Renal cortical epithelial cell (primary cell): ENCODE results near the gene KCNE2. TPM values are rescaled to one million over a fixed set of nuclear protein-coding genes. Genes with fewer than 3 reads are reported as not detected.
"Not testable (repeated sequence)": the region's sequence is repeated elsewhere in the genome, so short reads cannot be mapped to it uniquely, and the experiment has no call there.

Source experiments
- DNase-seq: peaks from one replicate; pipeline ENCODE4 v3.0.0-alpha.2; 2011; ENCODE audit warnings: low read depth
- total RNA-seq: library from RNA; depleted of rRNA; stranded (reverse); fragments of >200 nt; gene quantifications from 2 replicates; pipeline ENCODE4 v1.2.3, GENCODE V29; 2014

KCNE2 gene
- total RNA-seq, 1 donor from 2014 or later = not detected

- DNase-seq = no peak
Measured at GRCh38 chr21:34353182-34353581, 10.6 kb upstream of the KCNE2 start.

GRCh38 chr21:34354836-34355235 is 9.0 kb upstream of the KCNE2 start:
- no peak for DNase-seq

GRCh38 chr21:34355570-34355969 is 8.2 kb upstream of the KCNE2 start:
- DNase-seq = no peak

DNA sequence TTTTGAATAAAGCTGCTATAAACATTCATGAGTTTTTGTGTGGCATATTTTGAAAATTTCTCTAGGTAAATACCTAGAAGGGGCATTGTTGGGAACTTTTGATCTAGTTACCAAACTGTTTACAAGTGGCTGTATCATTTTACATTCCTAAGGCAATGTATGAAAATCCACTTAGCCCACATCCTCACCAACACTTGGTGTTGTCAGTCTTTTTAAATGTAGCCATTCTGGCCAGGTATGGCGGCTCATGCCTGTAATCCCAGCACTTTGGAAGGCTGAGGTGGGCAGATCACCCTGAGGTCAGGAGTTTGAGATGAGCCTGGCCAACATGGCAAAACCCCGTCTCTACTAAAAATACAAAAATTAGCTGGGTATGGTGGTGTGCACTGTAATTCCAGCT is 5.9 kb upstream of the KCNE2 start:
- DNase-seq = no peak

GRCh38 chr21:34358866-34359265 is 4.9 kb upstream of the KCNE2 start:
- no peak for DNase-seq

DNA sequence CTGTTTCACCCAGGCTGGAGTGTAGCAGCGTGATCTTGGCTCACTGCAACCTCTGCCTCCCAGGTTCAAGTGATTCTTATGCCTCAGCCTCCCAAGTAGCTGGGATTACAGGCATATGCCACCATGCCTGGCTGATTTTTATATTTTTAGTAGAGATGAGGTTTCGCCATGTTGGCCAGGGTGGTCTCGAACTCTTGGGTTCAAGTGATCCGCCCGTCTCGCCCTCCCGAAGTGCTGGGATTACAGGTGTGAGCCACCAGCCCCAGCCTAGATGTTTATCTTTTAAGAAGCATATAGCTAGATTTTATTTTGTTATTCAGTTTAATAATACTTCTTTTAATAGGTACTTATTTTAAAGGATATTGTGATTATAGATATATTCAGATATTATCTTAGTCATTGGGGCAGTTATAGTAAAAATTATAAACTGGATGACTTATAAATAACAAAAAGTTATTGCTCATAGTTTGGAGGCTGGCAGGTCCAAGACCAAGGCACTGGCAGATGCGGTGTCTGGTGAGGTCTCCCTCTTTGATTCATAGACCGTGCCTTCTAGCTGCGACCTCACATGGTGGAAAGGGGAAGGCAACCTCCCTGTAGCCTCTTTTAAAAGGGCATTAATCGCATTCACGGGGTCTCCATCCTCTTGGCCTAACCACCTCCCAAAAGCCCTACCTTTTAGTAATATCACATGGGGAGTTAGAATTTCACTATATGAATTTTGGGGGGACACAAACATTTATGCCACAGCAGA is 3.1 kb upstream of the KCNE2 start:
- no peak for DNase-seq

GRCh38 chr21:34362136-34362444 is 1.7 kb upstream of the KCNE2 start:
- DNase-seq = no peak

GRCh38 chr21:34362670-34363069 is 1.1 kb upstream of the KCNE2 start:
- DNase-seq = no peak

- no peak for DNase-seq
Measured at GRCh38 chr21:34364921-34365320, 1.1 kb downstream of the KCNE2 start.

- DNase-seq = no peak
Measured at GRCh38 chr21:34365809-34366208, 2.0 kb downstream of the KCNE2 start.

- DNase-seq = peak; percentile 80
Measured at GRCh38 chr21:34367320-34367935, 3.6 kb downstream of the KCNE2 start.

DNA sequence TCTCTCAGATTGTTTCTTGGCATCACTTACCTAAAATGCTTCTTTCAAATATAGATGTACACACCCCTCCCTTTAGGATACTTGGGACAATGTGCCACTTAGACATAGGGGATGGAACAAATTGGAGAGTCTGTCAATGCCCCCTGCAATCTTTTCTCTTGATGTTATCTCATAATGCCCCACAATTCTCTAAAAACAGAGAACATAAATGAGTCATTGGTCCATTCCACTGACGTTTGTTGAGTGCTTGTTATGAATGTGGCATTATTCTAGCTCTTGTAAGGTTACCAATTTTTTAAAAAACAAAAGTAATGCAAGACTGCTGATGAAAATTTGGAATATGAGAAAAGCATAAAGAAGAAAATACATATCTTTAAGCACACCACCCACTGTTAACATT is 5.9 kb downstream of the KCNE2 start:
- no peak for DNase-seq

DNA sequence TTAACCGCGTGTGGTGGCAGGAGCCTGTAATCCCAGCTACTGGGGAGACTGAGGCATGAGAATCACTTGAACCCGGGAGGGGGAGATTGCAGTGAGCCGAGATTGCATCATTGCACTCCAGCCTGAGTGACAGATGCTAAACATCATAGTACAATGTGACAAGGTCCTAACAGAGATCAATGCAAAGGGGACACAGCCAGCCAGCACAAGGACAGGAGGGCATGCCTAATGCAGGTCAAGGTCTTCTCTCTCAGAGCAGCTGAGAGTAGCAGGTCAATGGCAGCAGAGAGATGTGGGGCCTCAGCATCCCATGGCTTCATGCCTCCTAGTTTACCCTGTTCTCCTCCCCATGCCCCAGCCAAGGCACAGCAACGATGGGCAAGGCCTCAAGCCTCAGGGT is 8.5 kb downstream of the KCNE2 start:
- no peak for DNase-seq

- not testable (repeated sequence) for DNase-seq
Measured at GRCh38 chr21:34374462-34374861, 10.7 kb downstream of the KCNE2 start.

DNA sequence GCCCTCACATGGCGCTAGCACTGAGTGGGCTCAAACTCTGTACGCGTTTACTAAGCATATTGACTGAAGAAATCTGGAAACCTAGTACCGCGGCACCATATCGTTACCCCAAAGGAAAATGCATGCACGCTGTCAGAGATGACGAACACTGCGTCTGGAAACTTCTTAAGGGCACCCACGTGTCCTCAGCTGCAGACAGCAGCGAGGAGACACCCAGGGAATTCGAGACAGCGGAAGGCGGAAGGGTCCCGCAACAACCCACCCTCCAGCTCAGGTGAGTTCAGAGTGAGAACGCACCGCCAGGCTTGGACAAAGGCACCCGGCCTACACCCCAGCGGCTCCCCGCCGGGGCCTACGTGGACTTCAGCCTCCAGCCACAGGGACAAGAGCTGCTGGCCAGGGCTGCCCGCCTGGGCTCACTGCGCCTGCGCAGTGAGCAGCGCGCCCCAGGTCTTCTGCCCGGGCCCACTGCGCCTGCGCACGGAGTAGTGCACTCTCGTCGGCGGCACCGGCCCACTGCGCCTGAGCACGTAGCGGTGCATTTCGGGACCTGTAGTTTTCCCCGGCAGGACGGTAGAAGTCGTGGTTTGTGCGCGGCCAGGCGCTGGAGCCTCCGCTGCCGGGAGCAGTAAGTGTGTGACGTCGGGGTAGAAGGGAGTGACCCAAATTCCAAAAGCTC is 11.3 kb downstream of the KCNE2 start, which contains the start of gene SMIM11:
Gene SMIM11, plus strand, starts transcription at position 568 of the 679 bp plus-strand sequence. CDS start 3,998 bp downstream, outside the sequence.
- DNase-seq = not testable (repeated sequence)

GRCh38 chr21:34375619-34375972 is 11.8 kb downstream of the KCNE2 start:
- DNase-seq = not testable (repeated sequence)

GRCh38 chr21:34383138-34383537 is 19.3 kb downstream of the KCNE2 start:
- not testable (repeated sequence) for DNase-seq

DNA sequence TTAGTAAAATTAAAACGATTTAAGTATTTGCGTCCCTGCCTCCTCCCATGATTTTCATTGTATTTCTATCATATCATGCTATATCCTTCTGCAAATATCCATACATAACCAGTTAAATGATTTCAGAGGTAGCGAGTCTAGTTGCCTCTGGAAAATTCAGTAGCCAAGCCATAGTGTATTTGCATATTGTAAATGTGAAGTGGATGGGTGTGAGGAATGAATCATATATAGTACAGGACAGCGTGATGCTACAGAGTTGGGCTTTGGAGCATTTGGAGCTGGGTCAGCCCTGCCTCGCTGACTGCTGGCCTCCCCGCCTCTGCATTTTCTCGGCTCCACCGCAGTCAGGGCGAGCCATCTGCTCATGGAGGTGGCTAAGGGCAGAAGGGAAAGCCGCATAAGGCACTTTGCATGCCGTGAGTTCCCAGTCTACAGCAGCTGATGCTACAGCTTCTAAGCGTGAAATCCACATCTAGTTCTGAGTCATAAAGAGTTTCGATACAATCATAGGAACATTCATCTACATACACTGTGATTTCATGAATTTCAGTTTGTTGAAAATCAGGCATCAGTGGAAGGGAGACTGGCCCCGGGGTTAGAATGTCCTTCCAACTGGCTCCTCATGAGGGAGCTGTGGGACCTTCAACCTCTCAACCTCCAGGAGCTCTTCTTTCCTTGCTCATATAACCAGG is 20.1 kb downstream of the KCNE2 start:
- not testable (repeated sequence) for DNase-seq

- not testable (repeated sequence) for DNase-seq
Measured at GRCh38 chr21:34400522-34400921, 36.7 kb downstream of the KCNE2 start.

GRCh38 chr21:34404742-34405141 is 40.9 kb downstream of the KCNE2 start:
- DNase-seq = not testable (repeated sequence)

DNA sequence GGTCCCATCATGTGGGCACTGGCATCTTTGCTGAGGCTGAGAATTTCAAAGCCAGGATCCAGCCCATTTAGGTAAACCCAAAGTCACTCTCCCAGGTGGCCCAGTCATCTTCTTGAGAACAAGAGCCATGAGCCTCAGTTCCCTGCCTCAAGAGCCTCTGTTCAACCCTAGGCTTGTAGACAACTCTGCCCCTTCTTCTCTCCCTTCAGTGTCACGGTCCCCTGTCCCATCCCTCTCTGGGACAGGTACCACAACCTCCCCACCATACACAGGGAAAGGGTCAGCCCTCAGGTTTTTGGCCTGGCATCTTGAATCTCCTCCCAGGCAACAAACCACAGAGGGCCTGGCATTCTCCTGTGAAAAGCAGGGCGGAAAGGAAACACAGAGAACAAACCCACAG is 41.9 kb downstream of the KCNE2 start:
- DNase-seq = not testable (repeated sequence)

GRCh38 chr21:34406102-34406501 is 42.3 kb downstream of the KCNE2 start:
- not testable (repeated sequence) for DNase-seq
